CD4-positive, alpha-beta T cell treated with Interferon alpha-2 for 1 hour (primary cell): ENCODE data around the gene MACO1.
"Not testable (repeated sequence)": the region's sequence is repeated elsewhere in the genome, so short reads cannot be mapped to it uniquely, and the experiment has no call there.

ENCODE experiments used
- DNase-seq, 2 donors: peaks; one replicate each; pipeline ENCODE4 v3.0.0-alpha.2; 2020 to 2022

Gene MACO1, protein sequence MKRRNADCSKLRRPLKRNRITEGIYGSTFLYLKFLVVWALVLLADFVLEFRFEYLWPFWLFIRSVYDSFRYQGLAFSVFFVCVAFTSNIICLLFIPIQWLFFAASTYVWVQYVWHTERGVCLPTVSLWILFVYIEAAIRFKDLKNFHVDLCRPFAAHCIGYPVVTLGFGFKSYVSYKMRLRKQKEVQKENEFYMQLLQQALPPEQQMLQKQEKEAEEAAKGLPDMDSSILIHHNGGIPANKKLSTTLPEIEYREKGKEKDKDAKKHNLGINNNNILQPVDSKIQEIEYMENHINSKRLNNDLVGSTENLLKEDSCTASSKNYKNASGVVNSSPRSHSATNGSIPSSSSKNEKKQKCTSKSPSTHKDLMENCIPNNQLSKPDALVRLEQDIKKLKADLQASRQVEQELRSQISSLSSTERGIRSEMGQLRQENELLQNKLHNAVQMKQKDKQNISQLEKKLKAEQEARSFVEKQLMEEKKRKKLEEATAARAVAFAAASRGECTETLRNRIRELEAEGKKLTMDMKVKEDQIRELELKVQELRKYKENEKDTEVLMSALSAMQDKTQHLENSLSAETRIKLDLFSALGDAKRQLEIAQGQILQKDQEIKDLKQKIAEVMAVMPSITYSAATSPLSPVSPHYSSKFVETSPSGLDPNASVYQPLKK

DNA sequence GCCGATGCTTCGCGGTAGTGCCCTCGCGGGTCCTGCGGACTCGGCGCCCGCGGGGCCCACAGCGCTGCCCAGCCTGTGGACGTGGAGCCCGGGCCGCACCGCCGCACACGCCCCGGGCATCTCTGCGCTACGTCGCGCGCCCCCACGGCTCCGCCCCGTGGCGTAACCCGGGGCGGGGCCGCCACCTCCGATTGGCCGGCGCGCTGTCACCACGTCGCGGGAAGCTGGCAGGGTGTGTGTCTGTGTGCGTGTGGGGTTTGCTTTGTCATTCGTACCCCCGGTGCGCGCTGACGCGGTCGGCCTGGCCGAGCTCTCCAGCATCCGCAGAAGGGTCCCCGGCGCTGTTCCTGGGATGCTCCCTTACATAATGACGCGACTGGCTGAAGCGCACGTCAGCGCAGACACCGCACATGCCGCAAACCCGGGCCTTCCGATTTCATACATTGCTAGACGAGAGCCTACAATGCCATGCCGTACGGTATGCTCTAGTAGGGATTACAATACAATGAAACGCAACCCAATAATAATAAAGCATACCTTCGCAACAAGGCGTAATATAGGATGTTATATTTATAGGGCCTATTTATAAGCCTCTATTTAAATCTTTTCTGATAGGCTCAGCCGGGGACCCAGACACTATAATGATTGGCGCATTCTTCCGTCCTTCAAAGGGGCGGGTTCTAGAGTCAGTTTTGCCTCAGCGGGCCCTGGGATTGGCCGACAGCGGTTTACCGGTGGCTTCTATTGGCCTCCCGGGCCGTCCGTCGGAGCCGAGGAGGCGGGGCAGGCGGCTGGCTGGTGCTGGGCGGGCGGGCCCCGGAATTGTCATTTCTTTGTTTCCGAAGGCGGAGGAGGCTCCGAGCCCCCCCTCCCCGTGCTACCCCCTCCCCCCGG is at the start of gene MACO1:
Gene MACO1 (plus strand): TSS at position 825 of the 894 bp plus-strand sequence. CDS start 202 bp downstream, outside the sequence.
- peak; percentile 94 to 98 for DNase-seq

DNA sequence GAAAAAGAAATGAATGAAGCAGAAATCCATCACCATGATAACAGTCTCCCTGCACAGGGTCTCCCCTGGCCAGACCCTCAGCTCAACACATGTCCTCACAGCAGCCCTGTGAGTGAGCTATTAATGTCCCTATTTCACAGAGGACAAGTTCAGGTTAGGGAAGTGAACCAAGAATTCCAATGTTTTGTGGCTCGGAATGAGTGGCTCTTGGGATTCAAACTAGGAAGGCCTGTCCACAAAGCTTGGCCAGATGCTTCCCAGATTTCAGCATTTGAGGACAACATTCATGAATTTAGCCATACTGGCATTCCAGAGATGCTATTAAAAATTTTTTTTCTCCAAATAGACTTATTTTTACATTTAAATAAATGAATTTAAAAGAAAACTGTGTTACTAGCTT is 48.2 kb upstream of the MACO1 start:
- DNase-seq: not testable (repeated sequence)

DNA sequence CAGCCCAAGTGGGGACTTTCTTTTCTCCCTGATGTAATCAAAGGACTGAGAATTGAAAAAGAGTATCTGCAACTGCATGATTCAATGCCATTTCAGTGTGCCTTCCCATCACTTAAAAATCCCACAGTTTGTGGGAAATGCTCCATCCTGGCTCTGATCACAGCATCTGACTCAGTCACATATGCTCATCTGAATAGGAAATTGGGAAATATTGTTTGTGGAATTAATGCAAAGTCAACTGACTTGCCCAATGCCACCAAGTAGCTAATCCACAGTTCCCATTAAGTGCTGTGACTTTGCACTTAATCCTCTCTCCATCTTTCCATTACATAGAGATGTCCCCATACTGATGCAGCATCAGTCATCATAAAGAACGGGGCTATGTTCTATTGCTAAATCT is 47.6 kb upstream of the MACO1 start:
- peak in 1 of 2 donors; percentile 20 for DNase-seq

DNA sequence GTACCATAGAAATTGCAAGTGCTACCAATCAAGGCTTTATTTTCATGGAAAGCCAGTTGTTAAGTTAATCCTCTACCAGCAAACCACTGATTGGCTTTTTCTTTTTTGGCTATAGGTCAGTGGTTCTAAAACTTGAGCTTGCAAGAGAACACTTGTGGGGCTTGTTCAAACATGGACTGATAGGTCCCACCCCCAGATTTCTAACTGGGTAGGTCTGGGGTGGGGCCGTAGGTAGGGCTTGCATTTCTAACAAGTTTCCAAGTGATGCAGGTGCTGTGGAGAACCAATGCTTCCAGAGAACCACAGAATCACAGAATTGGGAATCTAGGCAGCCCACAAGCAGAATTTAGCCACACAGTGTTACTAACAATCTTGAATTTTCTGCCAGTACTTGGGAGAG is 46.8 kb upstream of the MACO1 start:
- not testable (repeated sequence) for DNase-seq

DNA sequence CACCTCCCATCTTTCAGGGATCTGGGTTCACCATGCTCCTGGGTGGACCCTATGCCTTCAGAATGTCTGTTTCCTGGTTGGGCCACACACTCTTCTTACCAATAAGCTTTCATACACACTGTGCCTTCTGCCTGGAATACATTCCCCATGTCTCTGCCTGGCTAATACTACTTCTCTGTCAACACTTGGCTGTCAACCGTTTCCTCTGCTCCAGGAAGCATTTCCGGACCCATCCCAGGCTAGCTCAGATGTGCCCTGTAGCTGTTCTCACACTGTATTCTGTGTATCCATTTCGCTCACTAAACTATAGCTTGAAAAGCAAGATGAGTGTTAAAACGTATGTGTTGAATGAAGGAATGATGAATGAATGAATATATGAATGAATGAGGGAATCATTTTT is 43.6 kb upstream of the MACO1 start:
- DNase-seq: not testable (repeated sequence)

DNA sequence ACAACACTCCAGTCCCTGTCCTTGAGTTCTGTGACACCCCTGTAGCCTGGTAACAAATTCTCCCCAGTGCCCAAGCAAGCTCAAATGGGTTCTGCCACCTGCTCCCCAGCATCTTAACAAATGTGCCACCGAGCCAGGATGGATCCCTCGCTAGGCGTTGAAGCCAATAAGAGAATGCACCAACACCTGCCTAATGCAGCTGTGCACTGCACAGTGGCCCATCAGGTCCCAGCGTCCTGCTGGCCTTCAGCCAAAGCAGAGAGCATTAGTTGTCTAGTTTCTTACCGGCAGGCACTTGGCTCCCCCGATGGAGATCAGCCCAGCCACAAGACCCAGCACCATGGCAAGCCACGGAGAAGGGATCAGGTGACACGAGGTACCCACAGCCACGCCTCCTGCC is 42.0 kb upstream of the MACO1 start:
- not testable (repeated sequence) for DNase-seq

DNA sequence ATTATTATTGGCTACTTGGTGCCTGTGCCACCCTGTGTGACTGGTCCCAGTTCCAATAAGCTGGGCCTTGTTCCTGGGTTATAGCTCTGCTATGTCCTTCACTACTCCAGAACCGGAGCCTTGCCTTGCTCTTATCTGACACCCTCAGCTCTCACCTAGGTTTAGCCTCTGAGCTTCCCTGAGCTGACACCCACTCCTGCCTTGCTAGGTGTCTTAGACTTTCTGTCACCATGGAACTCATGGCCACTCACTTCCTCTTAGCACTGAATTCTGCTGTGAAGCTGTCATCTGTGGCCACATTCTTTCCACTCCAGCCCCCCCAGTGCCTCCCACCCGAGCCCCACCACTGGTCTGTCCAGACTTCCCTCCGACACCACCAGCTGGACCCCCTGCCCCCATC is 41.0 kb upstream of the MACO1 start:
- DNase-seq: not testable (repeated sequence)

DNA sequence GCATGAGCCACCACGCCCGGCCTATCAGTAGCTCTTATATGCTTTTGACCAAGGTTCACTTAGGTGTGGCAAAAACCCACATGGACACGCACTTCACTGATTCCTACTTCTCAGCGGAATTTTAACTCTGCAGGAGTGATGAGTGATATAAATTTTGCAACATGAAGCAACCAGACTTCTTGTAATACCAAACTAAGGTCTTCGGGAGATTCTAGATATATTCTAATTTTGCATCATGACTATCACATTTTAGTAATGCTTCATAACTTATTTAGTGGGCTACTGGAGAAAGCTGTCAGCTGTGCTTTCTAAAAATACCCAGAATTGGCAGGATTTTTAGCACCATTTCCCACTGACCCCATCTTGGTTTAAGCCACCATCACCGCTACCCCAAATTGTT is 37.9 kb upstream of the MACO1 start:
- DNase-seq: no peak

DNA sequence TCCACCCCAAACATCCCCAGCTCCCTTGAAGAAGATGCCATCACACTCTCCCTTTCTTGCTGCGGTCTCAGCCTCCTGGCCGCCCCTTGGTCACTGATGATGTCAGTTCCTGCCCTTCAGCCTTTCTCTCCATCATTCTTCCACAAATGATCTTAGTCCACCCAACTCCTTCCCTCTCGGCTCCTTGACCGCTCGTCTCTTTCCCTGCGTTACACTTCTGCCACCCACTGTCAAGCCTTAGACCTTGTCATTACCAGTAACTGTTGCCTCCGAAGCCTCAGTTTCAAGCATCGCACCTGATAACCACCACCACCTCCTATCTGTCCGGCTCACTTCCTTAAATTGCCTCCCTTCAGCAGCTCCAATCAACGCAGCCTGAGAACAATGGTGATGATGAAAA is 33.1 kb upstream of the MACO1 start:
- DNase-seq: not testable (repeated sequence)

DNA sequence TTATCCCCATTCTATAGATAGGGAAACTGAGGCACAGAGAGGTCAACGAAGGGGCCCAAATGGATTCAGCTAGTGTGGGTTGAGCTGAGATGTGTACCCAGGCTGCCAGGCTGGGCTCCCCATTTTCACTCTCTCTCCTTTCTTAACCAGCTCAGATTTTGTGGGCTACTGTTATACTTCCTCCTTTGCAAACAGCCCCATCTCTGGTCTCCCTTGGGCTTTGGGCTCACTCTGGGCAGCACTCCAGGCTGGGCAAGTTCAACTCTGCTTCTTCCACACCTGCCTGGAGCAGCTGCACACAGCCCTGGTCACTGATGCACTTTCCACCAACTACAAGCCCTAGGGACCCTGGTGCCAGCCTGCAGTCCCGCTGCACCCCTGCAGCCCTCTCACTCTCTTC is 32.6 kb upstream of the MACO1 start:
- DNase-seq: not testable (repeated sequence)

DNA sequence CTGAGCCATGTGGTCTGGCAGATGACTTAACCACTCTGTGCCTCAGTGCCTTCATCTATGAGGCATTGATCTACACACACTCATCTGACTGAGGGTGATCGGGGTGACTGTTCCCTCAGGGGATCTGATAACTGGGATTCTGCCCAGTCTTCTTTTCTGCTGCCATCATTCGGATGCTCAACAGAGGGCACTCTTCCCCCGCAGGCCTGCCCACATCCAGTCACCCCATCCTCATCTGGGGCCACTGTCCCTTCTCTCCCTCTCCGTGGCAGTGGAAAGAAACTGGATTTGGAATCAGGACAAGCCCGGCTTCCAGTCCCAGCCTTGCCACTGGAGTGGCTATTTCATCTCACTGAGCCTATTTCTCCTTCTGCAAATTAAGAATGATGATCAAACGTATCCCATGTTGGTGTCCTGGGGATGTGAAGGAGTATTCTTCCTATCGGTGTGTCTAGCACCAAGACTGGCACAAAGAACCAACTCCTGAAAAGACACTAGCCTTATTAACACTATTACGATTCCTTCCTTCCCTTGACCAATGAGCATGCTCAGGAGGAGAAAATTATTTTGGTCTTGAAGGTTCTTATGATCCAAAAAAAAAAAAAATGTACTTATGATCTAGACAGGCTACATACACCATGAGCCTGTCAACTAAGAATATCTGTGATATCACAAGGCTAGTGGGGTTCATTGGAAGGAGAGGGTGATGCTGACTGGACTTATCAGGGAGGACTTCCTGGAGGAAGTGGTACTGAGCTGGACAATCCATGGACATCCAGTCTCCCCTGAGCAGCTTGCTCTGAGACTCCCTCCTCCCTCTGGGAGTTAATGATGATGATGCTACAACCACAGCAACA is 27.5 kb upstream of the MACO1 start:
- peak in 1 of 2 donors; percentile 18 for DNase-seq

DNA sequence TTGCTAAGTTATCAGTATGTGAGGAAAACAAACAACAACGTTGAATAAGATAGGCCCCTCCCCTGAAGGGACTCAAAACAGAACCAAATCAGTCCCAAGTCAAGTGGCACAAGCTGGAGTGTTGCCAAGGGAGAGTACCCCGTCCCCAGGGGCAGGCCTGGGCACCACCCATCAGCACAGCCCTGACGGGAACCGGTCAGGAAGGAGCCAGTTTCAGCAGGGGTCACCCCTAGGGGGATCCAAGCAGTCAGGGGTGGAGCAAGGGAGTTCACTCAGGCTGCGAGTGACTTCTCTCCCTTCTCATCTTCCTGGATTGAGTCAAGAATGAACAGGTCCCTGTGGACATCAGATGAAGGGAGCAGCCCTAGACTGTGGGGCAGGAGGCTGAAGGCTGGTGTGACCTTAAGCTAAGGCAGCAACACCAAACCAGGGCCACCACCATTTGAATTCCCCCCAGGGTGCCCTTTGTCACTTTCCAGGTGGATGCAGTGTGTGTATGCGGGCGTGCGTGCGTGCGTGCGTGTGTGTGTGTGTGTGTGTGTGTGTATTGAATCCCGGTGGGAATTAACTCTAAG is 24.9 kb upstream of the MACO1 start:
- DNase-seq: not testable (repeated sequence)

DNA sequence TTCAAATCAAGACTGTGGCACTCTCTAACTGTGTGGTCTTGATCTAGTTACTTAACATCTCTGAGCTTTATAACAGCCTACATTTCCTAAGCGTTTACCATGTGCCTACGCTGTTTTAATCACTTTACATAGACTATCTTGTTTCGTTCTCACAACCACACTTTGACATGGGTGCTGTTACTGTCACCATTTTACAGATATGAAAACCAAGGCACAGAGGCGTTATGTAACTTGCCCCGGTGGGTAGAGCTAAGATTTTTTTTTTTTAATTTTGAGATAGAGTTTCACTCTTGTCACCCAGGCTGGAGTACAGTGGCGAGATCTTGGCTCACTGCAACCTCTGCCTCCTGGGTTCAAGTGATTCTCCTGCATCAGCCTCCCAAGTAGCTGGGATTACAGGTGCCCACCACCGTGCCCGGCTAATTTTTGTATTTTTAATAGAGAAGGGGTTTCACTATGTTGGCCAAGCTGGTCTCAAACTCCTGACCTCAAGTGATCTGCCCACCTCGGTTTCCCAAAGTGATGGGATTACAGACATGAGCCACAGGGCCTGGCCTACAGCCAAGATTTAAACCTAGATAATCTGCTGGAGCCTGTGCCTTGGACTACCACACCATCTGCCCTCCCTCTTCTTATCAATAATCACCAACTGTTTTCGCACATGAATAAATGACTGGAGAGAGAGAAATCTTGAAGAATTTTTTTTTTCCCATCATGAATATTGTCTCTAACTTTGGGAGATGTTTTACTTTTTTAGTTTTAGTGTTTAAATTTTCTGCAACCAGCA is 20.9 kb upstream of the MACO1 start:
- DNase-seq: not testable (repeated sequence)

DNA sequence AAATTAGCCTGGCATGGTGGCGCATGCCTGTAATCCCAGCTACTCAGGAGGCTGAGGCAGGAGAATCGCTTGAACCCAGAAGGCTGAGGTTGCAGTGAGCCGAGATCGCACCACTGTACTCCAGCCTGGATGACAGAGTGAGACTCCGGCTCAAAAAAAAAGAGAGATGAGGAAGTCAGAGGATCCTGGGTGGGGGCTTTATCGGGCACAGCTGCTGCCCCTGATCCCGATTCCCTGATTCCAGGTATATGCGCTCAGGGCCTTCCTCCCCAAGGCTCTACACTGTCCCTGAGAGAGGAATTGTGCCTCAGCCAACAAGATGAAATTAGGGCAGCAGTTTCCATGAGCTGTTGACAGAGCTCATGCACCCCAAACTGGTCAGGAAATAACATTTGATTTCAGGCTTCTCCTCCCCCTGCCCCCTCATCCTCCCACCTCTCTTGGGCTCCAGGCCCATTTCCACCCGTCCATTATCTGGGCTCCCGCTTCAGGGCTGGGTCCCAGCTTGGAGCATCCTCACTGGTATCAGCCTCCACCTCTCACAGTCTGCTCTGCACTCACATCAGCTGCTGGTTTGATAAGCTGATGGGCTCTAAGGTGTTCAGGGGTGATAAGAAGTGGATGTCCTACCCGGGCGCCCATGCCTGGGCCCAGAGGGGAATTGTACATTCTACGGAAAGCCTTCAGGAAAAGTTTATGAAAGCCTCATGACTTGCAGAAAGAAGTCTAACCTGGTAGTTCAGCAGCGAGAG is 17.6 kb upstream of the MACO1 start:
- not testable (repeated sequence) for DNase-seq

DNA sequence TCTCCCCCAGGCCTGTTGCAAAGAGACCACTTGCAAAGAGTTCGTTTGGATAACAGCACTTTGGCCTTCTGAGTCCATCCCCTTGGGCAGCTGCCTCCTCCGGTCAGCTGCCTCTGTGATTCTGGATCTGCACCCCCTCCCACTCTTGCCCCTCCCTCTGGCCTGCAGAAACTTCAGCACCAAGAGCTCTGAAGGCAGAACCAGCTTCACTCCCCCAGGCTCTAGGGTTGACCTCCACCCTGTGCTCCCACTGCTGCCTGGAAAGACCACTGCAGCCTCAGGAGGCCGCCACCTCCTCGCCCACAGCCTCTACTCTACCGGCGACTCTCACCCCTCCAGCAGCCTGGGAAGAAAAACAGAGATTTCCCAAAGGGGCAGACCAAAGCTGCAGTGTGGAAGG is 16.5 kb upstream of the MACO1 start:
- DNase-seq: not testable (repeated sequence)

DNA sequence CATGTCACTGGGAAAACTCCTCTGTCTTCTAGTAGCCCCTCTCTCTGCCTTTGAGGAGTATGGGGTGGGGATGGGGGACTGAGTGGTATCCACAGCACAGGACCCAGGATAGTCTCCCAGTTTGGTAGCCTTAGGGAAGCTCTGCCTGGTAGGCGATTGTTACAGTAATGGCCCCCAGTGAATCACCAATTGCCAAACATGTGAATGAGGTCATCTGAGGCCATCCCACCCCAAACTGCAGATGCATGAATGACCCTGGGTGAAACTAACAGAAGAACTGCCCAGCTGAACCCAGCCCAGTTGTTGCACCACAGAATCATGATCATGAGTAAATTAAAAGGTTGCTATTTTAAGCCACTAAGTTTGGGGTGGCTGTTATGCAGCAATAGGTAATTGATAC is 16.1 kb upstream of the MACO1 start:
- not testable (repeated sequence) for DNase-seq

DNA sequence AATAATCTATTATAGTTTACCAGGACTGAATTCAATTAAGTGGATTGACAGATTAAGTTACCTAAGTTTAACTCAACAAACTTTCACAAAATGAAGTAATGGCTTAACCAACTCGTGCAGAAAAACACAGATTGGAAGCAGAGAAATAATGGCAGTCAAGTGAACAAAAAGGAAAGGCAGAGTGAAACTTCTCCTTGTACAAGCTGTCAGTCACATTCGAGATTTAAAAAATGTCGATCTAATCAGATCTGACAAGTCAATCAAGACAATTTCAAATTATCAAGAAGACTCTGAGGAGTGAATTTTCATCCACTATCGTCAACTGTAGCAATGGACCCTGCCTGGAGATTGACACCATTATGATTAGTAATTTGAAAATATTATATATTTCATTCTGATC is 13.4 kb upstream of the MACO1 start:
- DNase-seq: not testable (repeated sequence)

DNA sequence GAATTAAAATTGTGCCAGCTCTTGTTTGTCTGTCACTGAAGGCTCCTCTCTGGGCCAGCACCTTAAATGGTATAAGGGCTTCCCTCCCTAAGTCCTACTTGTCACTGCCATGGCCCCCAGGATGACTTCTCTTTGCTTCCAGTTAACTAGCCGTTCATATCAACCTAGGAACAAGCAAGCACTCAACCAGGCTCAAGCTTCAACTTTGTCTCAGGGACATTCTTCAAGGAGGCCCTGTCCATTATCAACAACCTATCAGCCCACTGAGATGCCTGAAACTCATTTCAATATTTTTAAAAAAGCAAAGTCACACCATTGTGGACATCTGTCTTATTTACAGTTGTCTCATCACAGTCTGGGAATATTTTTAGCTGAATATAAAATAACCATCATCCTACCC is 11.4 kb upstream of the MACO1 start:
- DNase-seq: not testable (repeated sequence)

DNA sequence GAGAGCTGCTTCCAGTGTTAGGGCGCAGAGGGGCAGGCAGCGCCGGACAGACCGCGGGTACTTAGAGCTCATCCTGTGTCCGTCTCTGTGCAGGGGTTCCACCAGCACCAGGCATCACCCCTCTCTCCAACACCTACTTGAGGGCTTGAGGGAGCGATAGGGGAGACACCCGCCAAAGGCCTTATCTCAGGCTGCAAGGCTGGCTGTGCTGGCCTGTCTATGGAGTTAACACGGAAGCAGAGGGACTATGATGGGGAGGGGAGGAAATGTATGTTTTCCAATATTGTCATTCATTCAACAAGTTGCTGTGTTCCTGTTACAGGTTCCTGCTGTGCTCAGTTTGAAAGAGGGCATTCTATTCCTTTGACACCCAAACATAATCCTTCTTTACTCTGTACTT is 10.0 kb upstream of the MACO1 start, which contains the start of gene RHCE:
Gene RHCE (minus strand): TSS at position 111 of the 400 bp plus-strand sequence. CDS start 39 bp downstream, at position 72.
- DNase-seq: not testable (repeated sequence)

DNA sequence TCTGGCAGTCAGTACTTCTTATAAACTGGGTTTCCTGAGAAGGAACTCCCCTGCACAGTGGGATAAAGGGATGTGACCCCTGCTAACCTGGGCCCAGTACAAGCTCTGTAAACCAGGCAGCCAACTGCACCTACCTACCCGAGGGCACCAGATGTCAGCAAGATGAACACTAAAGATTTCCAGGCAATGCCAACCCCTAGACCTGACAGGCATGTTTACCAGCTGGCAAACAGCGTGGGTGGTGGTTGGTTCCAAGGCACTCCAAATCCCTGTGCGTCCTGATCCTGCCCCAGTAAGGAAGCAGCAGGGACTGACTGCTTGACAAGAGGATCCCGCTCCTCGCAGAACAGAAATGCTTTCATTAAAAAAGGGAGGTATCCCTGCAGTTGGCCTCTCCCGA is 7.5 kb upstream of the MACO1 start:
- DNase-seq: not testable (repeated sequence)
